Measurements from ENCODE around the gene RTN4.
A peak's percentile ranks its signal among the peaks of the same experiment; 100 is the strongest.

Gene RTN4

DNA sequence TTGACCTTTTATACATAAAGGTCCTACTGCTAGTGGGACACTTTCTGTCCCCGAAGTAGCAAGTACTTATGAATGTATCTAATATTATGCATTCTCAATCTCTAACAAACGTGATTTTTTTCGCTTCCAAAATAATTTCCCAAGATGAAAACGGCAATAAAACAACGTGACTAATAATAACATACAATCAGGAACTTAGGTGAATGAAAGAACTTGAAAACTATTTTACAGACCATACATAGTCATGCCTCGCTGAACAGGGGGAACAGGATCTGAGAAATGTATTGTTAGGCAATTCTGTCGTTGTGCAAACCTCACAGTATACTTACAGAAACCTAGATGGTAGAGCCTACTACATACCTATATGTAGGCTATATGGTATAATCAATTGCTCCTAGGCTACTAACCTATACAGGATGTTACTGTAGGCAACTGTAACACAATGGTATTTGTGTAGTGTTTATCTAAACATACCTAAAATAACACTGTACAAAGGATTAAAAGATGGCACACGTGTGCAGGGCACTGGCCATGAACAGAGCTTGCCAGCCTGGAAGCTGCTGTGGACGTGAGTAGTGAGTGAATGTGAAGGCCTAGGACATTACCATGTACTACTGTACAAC, 2.5 kb downstream of the RTN4 start:
- TF ChIP-seq CEBPB (IDR thresholded peaks at IDR 0.05), result 0 out of 2 replicates have a peak, but pooled peaks have one; percentile 34
- no peak for TF ChIP-seq TAF1 (IDR thresholded peaks at IDR 0.05; ENCODE audit: low read depth)

DNA sequence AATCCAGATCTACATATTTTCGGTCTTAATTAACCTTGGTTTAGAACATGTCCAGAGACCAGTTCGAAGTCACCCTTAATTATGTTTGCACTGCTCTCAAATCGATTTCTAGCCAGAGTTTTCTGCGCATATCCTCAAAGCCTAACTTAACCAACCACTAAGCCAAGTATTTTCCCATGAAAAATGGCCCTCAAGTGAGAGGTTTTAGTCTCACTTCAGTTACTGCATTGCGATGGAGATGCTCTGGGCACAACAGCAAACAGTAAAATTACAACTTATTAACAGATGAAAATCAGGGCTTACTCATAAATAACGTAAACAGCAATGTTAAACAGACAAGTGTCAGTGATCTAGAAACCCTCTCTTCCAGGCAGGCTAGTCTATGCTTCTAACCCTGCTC, 4.5 kb downstream of the RTN4 start:
- TF ChIP-seq FOXM1 (IDR thresholded peaks at IDR 0.05; ENCODE audit: borderline replicate concordance, low read depth), result no peak
- no peak for TF ChIP-seq YY1 (IDR thresholded peaks at IDR 0.05; ENCODE audit: low read depth)
- TF ChIP-seq ZBTB7A (IDR thresholded peaks at IDR 0.05; ENCODE audit: low read depth), result no peak
- no peak for TF ChIP-seq CREB1 (IDR thresholded peaks at IDR 0.05; ENCODE audit: low read depth)
- no peak for TF ChIP-seq TAF1 (IDR thresholded peaks at IDR 0.05; ENCODE audit: low read depth)
- TF ChIP-seq, protein P1, sequence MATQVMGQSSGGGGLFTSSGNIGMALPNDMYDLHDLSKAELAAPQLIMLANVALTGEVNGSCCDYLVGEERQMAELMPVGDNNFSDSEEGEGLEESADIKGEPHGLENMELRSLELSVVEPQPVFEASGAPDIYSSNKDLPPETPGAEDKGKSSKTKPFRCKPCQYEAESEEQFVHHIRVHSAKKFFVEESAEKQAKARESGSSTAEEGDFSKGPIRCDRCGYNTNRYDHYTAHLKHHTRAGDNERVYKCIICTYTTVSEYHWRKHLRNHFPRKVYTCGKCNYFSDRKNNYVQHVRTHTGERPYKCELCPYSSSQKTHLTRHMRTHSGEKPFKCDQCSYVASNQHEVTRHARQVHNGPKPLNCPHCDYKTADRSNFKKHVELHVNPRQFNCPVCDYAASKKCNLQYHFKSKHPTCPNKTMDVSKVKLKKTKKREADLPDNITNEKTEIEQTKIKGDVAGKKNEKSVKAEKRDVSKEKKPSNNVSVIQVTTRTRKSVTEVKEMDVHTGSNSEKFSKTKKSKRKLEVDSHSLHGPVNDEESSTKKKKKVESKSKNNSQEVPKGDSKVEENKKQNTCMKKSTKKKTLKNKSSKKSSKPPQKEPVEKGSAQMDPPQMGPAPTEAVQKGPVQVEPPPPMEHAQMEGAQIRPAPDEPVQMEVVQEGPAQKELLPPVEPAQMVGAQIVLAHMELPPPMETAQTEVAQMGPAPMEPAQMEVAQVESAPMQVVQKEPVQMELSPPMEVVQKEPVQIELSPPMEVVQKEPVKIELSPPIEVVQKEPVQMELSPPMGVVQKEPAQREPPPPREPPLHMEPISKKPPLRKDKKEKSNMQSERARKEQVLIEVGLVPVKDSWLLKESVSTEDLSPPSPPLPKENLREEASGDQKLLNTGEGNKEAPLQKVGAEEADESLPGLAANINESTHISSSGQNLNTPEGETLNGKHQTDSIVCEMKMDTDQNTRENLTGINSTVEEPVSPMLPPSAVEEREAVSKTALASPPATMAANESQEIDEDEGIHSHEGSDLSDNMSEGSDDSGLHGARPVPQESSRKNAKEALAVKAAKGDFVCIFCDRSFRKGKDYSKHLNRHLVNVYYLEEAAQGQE (IDR thresholded peaks at IDR 0.05; ENCODE audit: low read depth), result no peak
- TF ChIP-seq TCF12 (IDR thresholded peaks at IDR 0.05; ENCODE audit: low read depth), result no peak
- no peak for TF ChIP-seq CEBPB (IDR thresholded peaks at IDR 0.05)
- TF ChIP-seq, protein P2, sequence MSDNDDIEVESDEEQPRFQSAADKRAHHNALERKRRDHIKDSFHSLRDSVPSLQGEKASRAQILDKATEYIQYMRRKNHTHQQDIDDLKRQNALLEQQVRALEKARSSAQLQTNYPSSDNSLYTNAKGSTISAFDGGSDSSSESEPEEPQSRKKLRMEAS (IDR thresholded peaks at IDR 0.05), result no peak
- TF ChIP-seq, protein P3, sequence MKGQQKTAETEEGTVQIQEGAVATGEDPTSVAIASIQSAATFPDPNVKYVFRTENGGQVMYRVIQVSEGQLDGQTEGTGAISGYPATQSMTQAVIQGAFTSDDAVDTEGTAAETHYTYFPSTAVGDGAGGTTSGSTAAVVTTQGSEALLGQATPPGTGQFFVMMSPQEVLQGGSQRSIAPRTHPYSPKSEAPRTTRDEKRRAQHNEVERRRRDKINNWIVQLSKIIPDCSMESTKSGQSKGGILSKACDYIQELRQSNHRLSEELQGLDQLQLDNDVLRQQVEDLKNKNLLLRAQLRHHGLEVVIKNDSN (IDR thresholded peaks at IDR 0.05), result no peak
- no peak for TF ChIP-seq EGR1 (IDR thresholded peaks at IDR 0.05)
- no peak for TF ChIP-seq EP300 (IDR thresholded peaks at IDR 0.05; ENCODE audit: borderline replicate concordance)
- no peak for TF ChIP-seq TEAD4 (IDR thresholded peaks at IDR 0.05)
- no peak for TF ChIP-seq NFIC (IDR thresholded peaks at IDR 0.05)
- TF ChIP-seq RAD21 (IDR thresholded peaks at IDR 0.05; ENCODE audit: low read depth), result no peak

DNA sequence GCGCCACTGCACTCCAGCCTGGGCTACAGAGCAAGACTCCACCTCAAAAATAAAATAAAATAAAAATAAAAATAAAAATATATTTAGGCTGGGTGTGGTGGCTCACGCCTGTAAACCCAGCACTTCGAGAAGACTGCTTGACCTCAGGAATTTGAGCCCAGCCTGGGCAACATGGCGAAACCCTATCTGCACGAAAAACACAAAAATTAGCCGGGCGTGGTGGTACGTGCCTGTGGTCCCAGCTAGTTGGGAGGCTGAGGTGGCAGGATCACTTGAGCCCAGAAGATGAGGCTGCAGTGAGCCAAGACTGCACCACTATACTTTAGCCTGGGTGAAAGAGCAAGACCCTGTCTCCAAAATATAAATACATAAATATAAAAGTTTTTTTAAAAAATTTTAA, 6.4 kb downstream of the RTN4 start:
- TF ChIP-seq TEAD4 (IDR thresholded peaks at IDR 0.05) (no peak), NFIC (IDR thresholded peaks at IDR 0.05) (no peak), CEBPB (IDR thresholded peaks at IDR 0.05) (no peak), CREB1 (IDR thresholded peaks at IDR 0.05; ENCODE audit: low read depth) (no peak), ZBTB7A (IDR thresholded peaks at IDR 0.05; ENCODE audit: low read depth) (no peak), RAD21 (IDR thresholded peaks at IDR 0.05; ENCODE audit: low read depth) (no peak), EP300 (IDR thresholded peaks at IDR 0.05; ENCODE audit: borderline replicate concordance) (no peak), EGR1 (IDR thresholded peaks at IDR 0.05) (no peak), TCF12 (IDR thresholded peaks at IDR 0.05; ENCODE audit: low read depth) (no peak)
- TF ChIP-seq, protein P1 (IDR thresholded peaks at IDR 0.05; ENCODE audit: low read depth), result no peak
- TF ChIP-seq, protein P2 (IDR thresholded peaks at IDR 0.05), result no peak
- TF ChIP-seq, protein P3 (IDR thresholded peaks at IDR 0.05), result no peak

DNA sequence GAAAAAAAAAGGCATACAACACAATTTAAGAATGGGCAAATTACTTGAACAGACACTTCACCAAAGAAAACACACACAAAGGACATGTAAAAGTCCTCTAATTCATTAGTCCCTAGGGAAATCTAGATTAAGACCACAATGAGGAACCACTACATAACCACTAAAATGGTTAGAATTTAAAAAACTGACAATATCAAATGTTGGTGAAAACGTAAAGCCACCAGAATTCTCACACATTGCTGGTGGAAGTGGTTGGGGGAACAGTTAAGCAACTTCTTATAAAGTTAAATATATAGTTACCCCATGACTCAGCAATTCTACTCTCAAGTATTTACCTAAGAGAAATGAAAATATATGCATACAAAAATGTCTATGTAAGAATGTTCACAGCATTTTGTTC, 11.8 kb downstream of the RTN4 start:
- TF ChIP-seq TAF1 (IDR thresholded peaks at IDR 0.05; ENCODE audit: low read depth), result no peak

DNA sequence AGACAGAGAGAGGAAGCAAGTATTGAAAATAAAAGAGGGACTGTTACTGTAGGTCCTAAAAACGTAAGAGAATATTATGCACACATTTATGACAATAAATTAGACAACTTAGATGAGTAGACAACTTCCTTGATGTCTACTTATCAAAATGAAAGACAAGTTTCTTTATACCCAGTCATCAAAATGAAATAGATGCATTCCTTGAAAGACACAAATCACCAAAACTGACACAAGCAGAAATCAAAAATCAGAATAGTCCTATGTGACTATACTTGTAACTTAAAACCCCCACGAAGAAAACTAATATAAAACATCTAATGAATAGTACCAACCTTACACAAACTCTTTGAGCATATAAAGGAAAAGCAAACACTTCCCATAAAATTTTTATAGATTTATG, 14.5 kb downstream of the RTN4 start:
- no peak for TF ChIP-seq NFIC (IDR thresholded peaks at IDR 0.05)
- no peak for TF ChIP-seq TAF1 (IDR thresholded peaks at IDR 0.05; ENCODE audit: low read depth)
- no peak for TF ChIP-seq FOXM1 (IDR thresholded peaks at IDR 0.05; ENCODE audit: borderline replicate concordance, low read depth)
- no peak for TF ChIP-seq TCF12 (IDR thresholded peaks at IDR 0.05; ENCODE audit: low read depth)
- no peak for TF ChIP-seq CREB1 (IDR thresholded peaks at IDR 0.05; ENCODE audit: low read depth)
- TF ChIP-seq YY1 (IDR thresholded peaks at IDR 0.05; ENCODE audit: low read depth), result no peak
- no peak for TF ChIP-seq EGR1 (IDR thresholded peaks at IDR 0.05)

DNA sequence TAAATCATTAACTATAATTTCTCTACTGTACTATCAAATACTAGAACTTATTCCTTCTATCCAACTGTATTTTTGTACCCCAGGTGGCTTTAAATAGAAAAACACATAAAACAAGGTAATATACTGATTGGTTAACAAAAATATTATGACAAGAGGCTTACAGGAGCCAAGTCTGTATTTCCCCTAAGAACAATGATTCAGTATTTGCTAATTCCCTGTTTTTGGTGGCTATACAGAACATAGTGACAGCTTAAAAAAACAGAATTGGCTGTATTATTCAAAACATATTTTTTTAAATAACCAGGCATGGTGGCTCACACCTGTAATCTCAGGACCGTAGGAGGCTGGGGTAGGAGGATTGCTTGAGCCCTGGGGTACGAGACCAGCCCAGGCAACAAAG, 16.3 kb downstream of the RTN4 start:
- TF ChIP-seq, protein P2 (IDR thresholded peaks at IDR 0.05), result no peak
- TF ChIP-seq TCF12 (IDR thresholded peaks at IDR 0.05; ENCODE audit: low read depth) (no peak), CEBPB (IDR thresholded peaks at IDR 0.05) (no peak), RAD21 (IDR thresholded peaks at IDR 0.05; ENCODE audit: low read depth) (no peak), EGR1 (IDR thresholded peaks at IDR 0.05) (no peak), TAF1 (IDR thresholded peaks at IDR 0.05; ENCODE audit: low read depth) (no peak), TEAD4 (IDR thresholded peaks at IDR 0.05) (no peak), EP300 (IDR thresholded peaks at IDR 0.05; ENCODE audit: borderline replicate concordance) (no peak), ZBTB7A (IDR thresholded peaks at IDR 0.05; ENCODE audit: low read depth) (no peak), FOXM1 (IDR thresholded peaks at IDR 0.05; ENCODE audit: borderline replicate concordance, low read depth) (no peak), CREB1 (IDR thresholded peaks at IDR 0.05; ENCODE audit: low read depth) (no peak), NFIC (IDR thresholded peaks at IDR 0.05) (no peak), YY1 (IDR thresholded peaks at IDR 0.05; ENCODE audit: low read depth) (no peak)
- TF ChIP-seq, protein P3 (IDR thresholded peaks at IDR 0.05), result no peak
- TF ChIP-seq, protein P1 (IDR thresholded peaks at IDR 0.05; ENCODE audit: low read depth), result no peak
